HG03064 (cell line): ENCODE measurements around the gene PTGES.

Experiments used
- ATAC-seq: cut with Tn5 transposase; IDR thresholded peaks from one replicate; pipeline ENCODE4 v1.9.1; 2021; ENCODE audit warnings: low read depth; ENCODE audit not compliant: unreplicated experiment

Gene PTGES

DNA sequence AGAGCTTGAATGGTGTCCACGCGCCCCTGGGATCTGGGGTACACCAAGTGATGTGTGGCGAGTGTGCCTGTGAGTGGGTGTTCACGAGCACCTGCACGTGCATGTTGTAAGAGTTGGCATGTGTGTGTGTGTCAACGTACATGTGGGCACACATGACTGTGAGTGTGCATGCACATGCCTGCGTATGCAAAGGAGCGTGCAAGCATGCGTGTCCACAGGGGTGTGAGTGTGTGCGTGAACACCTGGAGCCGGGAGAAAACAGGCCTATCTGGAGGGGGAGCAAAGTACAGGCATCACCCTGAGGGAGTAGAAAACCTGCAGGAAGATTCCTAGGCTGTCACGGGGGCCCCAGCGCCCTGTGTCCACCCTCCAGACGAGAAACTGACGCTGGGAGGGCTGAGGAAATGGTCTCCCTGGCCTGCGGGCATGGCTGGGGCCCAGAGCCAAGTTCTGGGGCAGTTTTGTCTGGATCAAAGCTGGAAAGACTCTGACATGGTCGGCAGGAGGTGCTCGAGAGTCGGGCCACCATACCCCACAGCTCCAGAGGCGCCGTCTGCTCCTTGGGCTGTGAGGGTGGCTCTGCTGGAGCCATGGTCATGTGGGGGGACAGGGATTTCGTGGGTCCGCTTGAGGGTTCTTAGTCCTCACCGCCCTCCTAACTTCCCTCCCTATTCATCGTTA lies 31.8 kb downstream of the PTGES start:
- ATAC-seq, result no peak

DNA sequence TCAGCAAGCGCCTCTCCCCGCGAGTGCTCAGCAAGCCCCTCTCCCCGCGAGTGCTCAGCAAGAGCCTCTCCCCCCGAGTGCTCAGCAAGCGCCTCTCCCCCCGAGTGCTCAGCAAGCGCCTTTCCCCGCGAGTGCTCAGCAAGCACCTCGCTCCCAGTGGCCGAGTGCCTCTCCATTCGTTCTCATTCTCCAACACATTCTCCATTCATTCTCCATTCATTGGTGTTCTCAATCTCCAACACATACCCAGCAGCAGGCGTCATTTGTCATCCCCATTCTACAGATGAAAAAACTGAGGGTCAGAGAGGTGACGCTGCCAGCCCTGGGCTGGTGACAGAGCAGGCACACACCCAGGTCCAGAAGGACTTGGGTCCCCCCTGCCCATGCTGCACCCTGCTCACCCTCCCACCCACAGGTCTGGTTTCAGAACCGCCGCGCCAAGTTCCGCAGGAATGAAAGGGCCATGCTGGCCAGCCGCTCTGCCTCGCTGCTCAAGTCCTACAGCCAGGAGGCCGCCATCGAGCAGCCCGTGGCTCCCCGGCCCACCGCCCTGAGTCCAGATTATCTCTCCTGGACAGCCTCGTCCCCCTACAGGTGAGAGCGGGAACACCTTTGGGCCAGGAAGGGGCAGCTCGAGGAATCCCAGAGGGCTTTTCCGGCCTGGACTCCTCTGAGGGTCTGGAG lies 32.5 kb downstream of the PTGES start:
- no peak for ATAC-seq

DNA sequence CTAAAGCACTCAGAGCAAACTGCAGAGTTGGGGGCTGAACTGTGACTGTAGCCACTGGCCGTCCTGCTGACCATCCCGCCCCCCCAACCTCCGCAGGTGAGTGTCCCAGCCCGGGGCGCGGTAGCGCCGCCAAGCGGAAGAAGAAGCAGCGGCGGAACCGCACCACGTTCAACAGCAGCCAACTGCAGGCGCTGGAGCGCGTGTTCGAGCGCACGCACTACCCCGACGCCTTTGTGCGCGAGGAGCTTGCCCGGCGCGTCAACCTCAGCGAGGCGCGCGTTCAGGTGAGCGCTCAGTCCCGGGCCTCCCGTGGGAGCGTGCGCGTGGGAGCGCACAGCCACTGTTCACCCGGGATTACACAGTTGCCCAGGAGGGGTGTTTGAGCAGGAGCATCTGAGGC lies 33.7 kb downstream of the PTGES start:
- no peak for ATAC-seq

DNA sequence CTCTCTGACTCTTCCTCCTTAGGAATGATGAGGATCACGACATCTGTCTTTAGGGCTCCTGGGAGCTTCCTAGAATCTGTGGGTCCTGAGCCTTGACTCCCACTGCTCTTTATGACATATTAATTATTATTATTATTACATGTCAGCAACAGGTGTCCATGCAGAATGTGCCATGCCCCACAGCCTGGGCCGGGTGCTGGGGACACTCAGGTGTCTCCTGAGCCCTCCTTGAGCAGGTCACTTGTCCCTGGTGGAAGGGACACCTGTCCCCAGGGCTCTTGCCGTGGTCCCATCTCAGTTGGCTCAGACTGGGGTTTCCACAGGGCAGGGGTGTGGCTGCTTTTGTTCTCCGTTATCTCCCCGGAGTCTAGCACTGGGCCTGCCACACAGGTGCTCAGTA lies 34.2 kb downstream of the PTGES start:
- no peak for ATAC-seq

DNA sequence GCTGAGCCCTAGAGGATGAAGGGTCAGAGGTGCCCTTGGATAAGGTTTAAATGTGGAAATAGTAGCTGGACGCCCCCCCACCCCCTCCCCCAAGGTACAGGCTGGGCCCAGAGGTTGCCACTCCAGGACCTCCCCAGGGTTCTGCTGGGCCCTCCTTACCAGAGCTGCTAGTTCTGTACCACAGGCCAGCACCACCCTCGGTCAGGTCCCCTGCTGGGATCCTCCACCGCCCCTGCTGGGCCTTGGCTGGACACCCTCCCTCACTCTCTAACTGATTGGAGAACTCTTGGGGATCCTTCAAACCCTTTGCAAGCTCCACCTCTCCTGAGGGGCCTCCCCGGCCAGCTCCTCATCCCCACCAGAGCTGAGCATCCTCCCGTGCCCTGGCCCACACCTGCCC lies 34.9 kb downstream of the PTGES start:
- ATAC-seq, result no peak

DNA sequence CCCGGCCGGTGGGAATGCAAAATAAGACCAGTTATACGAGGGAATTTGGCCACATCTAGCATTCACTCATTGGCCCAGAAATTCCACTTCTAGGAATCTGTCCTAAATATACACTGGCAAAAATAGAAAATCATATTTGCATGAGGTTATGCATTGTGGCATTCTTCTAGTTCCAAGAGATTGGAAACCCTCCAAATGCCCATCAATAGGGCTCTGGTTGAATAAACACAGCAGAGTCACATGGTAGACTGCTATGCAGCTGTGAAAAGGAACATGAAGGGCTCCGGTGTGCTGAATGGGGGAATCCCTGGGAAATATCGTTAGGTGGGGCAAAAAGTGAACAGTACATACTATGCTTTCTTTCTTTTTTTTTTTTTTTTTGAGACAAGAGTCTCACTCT lies 36.8 kb downstream of the PTGES start:
- no peak for ATAC-seq

DNA sequence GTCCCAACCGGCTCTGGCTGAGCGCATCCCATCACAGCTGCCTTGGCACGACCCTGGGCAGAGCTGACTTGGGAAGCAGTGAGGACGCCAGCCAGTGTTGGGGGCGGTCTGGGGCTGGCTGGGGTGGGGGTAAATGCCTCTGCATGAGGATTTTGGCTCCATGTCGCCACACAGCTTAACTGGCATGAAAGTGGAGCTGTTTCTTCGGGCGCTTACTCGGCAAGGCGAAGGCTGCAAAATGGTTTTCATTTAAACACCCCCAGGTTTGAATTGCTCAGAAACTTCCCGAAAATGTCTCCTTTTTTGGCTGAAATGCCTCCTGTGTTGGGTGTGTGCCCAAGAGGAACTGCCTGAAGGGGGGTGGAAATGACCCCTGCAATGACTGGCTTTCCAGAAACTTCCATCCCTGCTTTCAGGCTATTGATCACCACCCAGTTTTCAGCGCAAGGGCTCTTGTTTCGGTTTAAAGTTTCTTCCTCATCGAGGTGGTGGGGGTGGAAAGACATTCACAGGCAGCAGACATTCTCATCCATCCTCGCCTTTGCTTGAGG lies 38.3 kb downstream of the PTGES start:
- ATAC-seq, result no peak

DNA sequence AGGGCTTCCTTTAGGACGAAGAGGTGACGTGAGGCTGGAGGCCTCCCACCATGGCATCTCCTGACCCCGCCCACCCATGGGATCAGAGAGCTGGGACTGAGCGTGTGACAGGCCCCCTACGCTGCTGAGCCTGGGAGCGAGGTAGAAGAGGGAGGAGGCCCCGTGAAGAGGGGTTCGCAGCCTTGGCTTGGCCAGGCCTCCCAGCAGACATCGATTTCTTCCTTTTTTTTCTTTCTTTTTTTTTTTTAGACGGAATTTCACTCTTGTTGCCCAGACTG lies 39.5 kb downstream of the PTGES start:
- no peak for ATAC-seq

DNA sequence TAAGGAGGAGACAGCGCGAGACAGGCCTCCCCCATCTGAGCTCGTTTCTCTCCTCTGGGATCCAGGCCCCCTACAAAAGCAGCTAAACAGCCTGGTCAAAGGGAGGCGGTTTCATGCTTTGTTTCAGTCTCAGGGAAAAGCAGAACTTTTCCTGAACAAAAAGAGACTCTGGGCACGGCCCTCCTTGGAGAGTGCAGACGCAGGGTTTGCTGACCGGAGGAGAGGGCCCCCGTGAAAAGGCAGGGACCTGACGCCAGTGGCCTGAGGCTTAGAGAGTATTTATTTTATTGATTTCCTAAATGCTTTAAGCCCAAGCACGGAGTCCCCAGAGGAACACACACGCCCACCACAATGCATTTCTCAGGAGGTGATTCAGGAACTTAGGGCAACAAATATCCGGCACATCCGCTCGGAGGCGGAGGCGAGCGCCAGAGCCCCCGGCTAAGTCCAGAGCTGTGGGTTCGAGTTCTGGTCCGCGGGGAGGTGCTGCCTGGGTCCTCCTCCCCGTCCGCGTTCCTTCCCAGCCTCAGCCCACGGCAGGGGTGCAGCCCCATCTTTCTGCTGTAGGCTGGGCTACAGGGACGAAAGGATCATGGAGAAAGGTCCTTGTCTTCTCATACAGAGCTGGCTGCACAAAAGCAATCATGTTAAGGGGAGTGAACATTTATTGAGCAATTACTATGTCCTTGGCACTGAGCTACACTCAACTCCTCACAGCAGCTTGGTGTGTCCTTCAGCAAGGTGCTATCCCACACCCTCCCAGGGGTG lies 40.0 kb downstream of the PTGES start:
- ATAC-seq, result no peak

DNA sequence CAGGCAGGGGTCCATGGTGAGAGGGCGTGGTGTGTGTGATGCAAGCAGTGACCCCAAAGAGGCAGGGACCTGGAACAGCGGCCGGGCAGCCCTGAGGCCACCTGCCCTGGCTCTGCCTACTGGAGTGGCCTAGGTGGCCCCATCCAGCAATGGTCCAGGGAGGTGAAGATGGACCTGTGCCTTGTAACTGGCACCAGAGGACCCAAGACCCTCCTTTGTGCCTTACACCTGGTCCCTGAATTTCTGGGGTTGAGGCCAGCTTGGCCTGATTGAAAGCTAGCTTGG lies 42.7 kb downstream of the PTGES start:
- ATAC-seq, result no peak

DNA sequence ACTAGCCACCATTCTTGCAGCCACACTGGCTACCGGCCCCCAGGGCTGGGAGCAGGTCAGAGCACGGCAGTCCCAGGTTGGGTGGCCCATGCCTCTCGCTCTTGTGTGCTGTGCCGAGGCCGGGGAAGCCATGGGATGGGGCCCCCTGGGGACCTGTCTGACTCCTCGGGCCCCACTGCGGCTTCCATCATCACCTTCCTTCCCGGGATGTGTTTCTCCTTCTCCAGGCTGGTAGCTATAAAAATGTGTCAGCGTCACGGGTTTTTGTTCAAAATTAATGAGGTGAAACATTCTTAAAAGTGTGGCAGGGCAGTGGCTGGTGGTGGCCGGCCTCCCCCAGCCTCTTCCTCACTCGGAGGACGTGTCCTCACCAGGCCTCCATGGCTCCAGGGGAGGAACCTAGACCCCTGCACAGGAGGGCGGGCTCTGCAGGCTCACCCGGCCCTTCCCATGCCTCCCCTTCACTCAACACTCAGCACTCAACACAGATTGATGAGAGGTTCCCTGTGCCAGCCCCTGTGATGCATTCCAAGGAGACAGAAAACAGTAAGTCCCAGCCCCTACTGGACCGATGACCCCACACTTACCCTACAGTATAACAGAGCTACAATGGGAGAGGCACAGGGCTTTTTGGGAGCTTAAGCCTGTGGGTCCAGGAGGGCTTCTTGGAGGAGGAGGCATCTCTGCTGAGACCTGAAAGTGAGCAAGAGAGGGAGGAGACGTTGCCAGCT lies 43.2 kb downstream of the PTGES start:
- no peak for ATAC-seq

DNA sequence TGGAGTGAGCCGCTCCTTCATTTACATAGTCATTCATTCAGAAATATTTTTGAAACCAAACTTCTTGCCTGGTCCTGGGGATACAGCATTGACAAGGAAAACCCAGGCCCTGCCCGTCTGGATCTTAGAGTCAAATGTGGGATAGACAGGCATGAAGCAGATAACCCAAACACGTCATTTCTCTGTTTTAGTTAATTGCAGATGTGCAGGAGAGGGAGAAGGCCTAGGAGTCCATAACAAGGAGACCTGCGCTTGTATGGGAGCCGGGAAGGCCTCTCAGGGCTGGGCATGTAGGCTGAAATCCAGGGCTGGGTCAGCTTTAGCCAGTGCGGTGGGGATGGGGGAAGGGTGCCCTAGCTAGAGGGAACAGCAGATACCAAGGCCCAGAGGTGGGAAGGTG lies 44.0 kb downstream of the PTGES start:
- no peak for ATAC-seq

DNA sequence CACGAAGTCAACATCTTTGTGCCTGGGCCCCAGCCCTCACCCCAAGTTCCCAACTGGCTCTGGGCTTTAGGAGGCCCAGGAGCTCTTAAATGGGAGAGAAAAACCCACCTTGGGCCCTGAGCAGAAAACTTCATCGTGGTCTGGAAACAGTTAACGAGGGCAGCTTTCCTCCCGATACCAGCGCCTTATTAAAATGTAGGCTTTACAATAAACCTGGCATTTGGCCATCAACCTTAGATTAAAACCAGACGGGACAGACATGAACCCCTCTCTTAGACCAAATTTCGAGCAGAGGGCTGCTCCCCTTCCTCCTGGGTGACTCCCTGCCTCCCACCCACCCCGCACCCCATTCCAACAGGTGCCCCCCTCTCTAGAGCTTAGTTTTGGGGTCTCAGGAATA lies 48.0 kb downstream of the PTGES start:
- no peak for ATAC-seq

DNA sequence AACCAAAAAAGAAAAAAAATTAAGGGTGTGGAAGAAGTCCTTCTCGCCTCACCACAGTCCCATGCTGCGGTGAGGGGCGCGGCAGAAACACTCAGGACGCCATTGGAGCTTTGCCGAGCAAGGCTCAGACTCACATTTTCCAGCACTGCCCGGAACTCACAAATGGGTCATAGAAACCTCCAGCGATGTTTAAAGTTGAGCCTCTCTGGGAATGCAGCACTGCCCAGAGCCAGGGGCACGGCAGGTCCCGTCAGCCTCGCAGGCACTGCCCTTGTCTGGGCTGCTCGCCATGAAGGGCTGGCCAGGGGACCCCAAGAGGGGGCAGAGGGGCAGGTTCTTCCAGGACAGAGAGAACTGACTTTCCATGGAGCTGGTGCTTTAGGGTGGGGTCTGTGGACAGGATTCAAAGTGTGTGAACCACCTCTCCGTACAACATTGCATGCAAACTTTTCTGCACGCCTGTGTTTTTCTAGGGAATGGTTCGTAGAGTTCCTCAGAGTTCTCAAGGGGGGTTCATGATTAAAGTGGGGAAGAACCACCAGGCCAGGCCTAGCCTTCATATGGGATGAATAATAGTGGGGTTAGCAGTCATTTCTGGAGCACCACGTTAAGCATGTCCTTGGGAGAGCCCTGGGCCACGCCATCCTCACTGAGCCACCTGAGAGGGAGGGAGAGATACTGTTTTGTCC lies 49.0 kb downstream of the PTGES start:
- no peak for ATAC-seq

DNA sequence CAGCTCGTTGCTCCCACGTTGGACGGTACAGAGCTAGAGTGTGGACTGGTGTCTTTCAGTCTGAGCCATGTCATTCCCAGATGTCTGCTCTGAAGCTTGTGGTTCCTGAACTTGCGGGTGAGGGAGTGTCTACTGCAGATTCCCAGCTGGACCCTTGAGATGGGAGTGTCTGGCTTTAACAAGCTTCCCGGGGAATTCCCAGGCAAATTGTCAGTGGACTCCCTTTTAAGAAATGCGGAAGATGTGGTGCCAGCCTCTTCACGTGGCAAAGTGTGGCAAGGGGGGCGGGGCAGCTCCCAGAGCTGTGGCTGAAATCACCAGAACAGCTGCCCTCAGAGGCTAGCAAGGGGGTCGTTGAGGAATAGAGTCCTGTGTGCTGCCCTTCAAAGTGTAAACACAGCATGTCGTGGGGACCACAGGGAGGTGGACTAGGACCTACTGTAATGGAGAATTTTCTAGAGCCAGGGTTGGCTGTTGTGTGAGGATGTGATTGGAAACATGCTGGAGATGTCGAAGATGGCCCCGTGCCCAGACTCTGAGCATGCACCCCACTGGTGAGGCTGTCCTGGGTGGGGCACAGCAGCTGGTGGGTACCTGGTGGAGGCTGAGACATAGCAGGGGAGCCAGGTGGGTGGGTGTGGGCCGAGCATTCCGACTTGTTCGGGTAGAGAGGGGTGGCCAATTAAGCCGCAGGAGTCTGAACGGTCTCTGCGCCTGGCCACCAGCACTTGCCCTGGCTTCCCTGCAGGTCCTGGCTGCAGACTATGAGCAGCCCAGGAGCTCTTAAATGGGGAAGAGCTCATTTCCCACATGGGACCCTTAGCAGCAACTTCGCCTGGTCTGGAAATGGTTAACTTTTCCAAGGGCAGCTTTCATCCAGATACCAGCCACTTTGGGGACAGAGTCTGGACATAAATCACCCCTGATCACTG lies 50.0 kb downstream of the PTGES start:
- ATAC-seq, result no peak

DNA sequence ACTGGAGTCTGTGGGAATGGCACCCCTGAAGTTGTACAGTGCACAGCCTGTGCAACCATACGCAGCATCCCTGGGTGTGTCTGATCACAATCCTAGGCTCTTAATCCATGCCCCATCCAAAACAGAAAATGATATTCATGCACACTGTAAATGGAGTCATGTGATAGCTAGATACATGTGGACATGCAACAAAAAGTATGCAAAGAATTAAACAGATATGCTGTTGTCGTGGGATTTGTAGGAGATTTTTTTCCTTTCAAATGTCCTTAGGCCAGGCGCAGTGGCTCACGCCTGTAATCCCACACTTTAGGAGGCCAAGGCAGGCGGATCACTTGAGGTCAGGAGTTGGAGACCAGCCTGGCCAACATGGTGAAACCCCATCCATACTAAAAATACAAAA lies 51.3 kb downstream of the PTGES start:
- ATAC-seq, result no peak

DNA sequence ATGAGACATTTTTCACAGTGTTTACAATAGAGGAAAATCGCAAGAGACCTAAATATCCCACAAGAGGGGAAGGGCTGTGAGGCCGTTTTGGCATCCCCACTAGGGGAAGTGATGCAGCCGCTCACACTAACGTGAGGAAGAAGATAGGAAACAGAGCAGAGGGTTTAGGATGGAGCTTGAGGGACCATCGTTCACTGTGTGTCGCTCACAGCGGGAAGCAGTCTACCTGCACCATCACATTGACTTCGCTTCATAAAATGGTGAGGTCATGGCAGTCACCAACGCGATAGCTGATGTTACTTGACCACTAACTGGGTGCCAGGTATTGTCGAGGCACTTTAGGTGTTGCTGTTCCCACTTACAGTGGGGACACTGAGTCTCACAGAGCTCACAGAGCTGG lies 51.8 kb downstream of the PTGES start:
- ATAC-seq, result no peak

DNA sequence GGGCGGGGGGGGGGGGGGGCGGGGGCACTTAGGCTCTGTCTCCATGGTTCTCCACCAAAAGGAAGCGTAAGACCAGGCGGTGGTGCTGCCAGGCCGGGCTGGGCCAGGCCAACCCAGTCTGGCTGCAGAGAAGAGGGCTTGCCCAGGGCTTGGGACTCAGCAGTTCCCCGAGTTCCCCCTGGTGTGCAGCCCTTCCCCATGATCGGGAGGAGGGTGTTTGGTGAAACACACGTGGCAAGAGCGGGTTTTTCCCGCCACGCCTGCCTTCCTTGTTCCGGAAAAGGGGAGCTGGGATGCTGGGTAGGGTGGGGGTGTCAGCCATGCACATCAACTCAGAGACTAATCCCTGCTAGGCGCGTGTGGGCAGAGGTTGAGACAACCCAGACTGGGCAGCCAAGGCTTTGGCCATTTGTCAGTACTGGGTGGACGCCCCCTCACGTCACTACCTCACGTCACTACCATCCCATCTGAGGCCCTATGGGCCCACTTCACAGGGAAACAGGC lies 54.5 kb downstream of the PTGES start:
- ATAC-seq, result no peak

DNA sequence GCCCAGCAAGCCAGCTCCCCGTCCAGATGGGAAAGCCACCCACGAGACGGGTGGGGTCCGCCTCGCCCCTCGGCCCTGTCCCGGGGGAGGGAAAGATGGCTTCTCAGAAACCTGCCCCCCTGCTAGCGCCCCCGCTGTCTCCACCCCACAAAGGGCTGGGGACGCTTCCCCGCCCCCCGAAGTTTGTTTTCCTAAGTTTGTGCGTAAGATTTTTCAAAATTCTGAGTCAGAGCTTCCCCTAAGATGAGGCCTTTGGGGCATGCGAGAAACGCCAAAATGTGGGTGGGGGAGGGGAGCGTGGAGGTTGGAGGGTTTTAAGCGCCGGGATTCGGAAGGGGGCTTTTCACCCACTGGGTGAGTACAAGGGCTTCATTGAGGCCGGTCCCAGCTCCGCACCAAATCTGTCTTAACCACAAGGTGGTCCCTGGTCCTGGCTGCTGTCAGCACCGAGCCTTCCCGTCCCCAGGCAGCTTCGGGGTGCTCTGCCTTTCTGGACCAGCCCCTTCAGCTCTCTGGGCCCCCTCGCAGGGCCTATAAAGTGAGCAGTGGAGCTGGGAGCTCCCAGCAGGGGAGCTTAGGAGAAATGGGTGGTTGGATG lies 55.1 kb downstream of the PTGES start:
- ATAC-seq, result no peak
